HUES48 (cell line): Measurements from ENCODE around the gene OR4S1.
"Not testable (repeated sequence)": the region's sequence is repeated elsewhere in the genome, so short reads cannot be mapped to it uniquely, and the experiment has no call there.

Experiments
- H3K27ac ChIP-seq: one replicate; pipeline ENCODE4 v1.7.0; 2013; ENCODE audit warnings: low read depth, low read length, inconsistent platforms
- H3K27me3 ChIP-seq: 2 replicates; pipeline ENCODE4 v1.6.1; 2013; ENCODE audit warnings: mild to moderate bottlenecking, low read length; ENCODE audit not compliant: control insufficient read depth, insufficient read depth
- H3K36me3 ChIP-seq: 2 replicates; pipeline ENCODE4 v1.6.1; 2013; ENCODE audit warnings: low read length; ENCODE audit not compliant: control insufficient read depth, insufficient read depth
- H3K4me1 ChIP-seq: 2 replicates; pipeline ENCODE4 v1.6.1; 2013; ENCODE audit warnings: mild to moderate bottlenecking, low read length; ENCODE audit not compliant: control insufficient read depth, insufficient read depth
- H3K4me3 ChIP-seq: 2 replicates; pipeline ENCODE4 v1.5.1; 2013; ENCODE audit warnings: mild to moderate bottlenecking, low read depth, low read length
- H3K9ac ChIP-seq: 2 replicates; pipeline ENCODE4 v1.6.1; 2013; ENCODE audit warnings: mild to moderate bottlenecking, low read depth, low read length, moderate library complexity
- H3K9me3 ChIP-seq: 2 replicates; pipeline ENCODE4 v1.6.1; 2013; ENCODE audit warnings: low read length; ENCODE audit not compliant: control insufficient read depth, insufficient read depth

The OR4S1 gene

GRCh38 chr11:48305923-48306322 lies at the start of gene OR4S1:
Gene OR4S1 (plus strand): TSS chr11:48306223. CDS start chr11:48306223, 0 bp downstream.
- H3K27ac ChIP-seq: no peak within 1 kb of the TSS
- H3K4me3 ChIP-seq: no peak within 1 kb of the TSS
- no peaks in the 10 kb centered on the region for H3K4me1 ChIP-seq
- H3K36me3 ChIP-seq: no peaks in the 10 kb centered on the region
- no peaks in the 10 kb centered on the region for H3K27me3 ChIP-seq
- H3K9me3 ChIP-seq: peaks cover 77% of the 10 kb centered on the region
- H3K9ac ChIP-seq: no peak within 1 kb of the TSS

GRCh38 chr11:48261600-48261999 lies 44.4 kb upstream of the OR4S1 start:
- Histone ChIP-seq H3K9ac (no peak overlapping the region), H3K36me3 (no peaks in the 10 kb centered on the region), H3K27ac (no peak overlapping the region), H3K4me3 (no peak overlapping the region), H3K9me3 (peaks cover 71% of the 10 kb centered on the region), H3K4me1 (no peaks in the 10 kb centered on the region), H3K27me3 (no peaks in the 10 kb centered on the region)

- Histone ChIP-seq H3K4me1 (no peaks in the 10 kb centered on the region), H3K4me3 (no peak within 1 kb of the TSS; the same call in 1 of the 2 replicates), H3K27ac (no peak within 1 kb of the TSS), H3K36me3 (no peaks in the 10 kb centered on the region), H3K9ac (no peak within 1 kb of the TSS), H3K9me3 (peaks cover 66% of the 10 kb centered on the region), H3K27me3 (no peaks in the 10 kb centered on the region)
Measured at GRCh38 chr11:48263423-48263911, 42.6 kb upstream of the OR4S1 start, which contains the start of gene OR4X1. Gene OR4X1 (plus strand): TSS chr11:48263861. CDS start chr11:48263861, 0 bp downstream.

- no peaks in the 10 kb centered on the region for H3K27me3 ChIP-seq
- H3K9me3 ChIP-seq: peaks cover 81% of the 10 kb centered on the region
- H3K4me3 ChIP-seq: no peak overlapping the region
- H3K9ac ChIP-seq: no peak overlapping the region
- H3K36me3 ChIP-seq: no peaks in the 10 kb centered on the region
- H3K27ac ChIP-seq: no peak overlapping the region
- no peaks in the 10 kb centered on the region for H3K4me1 ChIP-seq
Measured at GRCh38 chr11:48270621-48271020, 35.4 kb upstream of the OR4S1 start.

- Histone ChIP-seq H3K4me3 (no peak overlapping the region), H3K9ac (no peak overlapping the region), H3K9me3 (peaks cover 80% of the 10 kb centered on the region), H3K27me3 (no peaks in the 10 kb centered on the region), H3K4me1 (no peaks in the 10 kb centered on the region), H3K27ac (no peak overlapping the region), H3K36me3 (no peaks in the 10 kb centered on the region)
Measured at GRCh38 chr11:48272606-48273005, 33.4 kb upstream of the OR4S1 start.

GRCh38 chr11:48307760-48308386 lies 1.9 kb downstream of the OR4S1 start:
- no peaks in the 10 kb centered on the region for H3K4me1 ChIP-seq
- no peak overlapping the region for H3K4me3 ChIP-seq
- no peaks in the 10 kb centered on the region for H3K36me3 ChIP-seq
- H3K9ac ChIP-seq: no peak overlapping the region
- no peaks in the 10 kb centered on the region for H3K27me3 ChIP-seq
- peaks cover 90% of the 10 kb centered on the region for H3K9me3 ChIP-seq
- no peak overlapping the region for H3K27ac ChIP-seq

GRCh38 chr11:48313590-48313989 lies 7.6 kb downstream of the OR4S1 start:
- not testable (repeated sequence) for H3K27me3 ChIP-seq, H3K4me3 ChIP-seq, H3K36me3 ChIP-seq, H3K4me1 ChIP-seq, H3K9ac ChIP-seq, H3K27ac ChIP-seq
- peaks cover 91% of the 10 kb centered on the region for H3K9me3 ChIP-seq

GRCh38 chr11:48319813-48320212 lies 13.8 kb downstream of the OR4S1 start:
- not testable (repeated sequence) for H3K27ac ChIP-seq, H3K4me3 ChIP-seq, H3K4me1 ChIP-seq, H3K27me3 ChIP-seq, H3K9ac ChIP-seq, H3K36me3 ChIP-seq
- H3K9me3 ChIP-seq: peaks cover 90% of the 10 kb centered on the region

- H3K36me3 ChIP-seq, H3K4me3 ChIP-seq, H3K4me1 ChIP-seq, H3K9ac ChIP-seq, H3K27ac ChIP-seq, H3K27me3 ChIP-seq: not testable (repeated sequence)
- peaks cover 80% of the 10 kb centered on the region for H3K9me3 ChIP-seq
Measured at GRCh38 chr11:48324620-48325019, 18.6 kb downstream of the OR4S1 start, which contains the start of gene OR4C3. Gene OR4C3 (plus strand): TSS chr11:48324920. CDS start chr11:48325022, 102 bp downstream.

GRCh38 chr11:48341466-48341865 lies 35.4 kb downstream of the OR4S1 start:
- Histone ChIP-seq H3K27me3 (no peaks in the 10 kb centered on the region), H3K4me3 (no peak overlapping the region), H3K27ac (no peak overlapping the region), H3K4me1 (no peaks in the 10 kb centered on the region), H3K36me3 (no peaks in the 10 kb centered on the region), H3K9ac (no peak overlapping the region), H3K9me3 (peaks cover 77% of the 10 kb centered on the region)

- H3K4me3 ChIP-seq, H3K27me3 ChIP-seq, H3K4me1 ChIP-seq, H3K36me3 ChIP-seq, H3K9ac ChIP-seq, H3K27ac ChIP-seq: not testable (repeated sequence)
- peaks cover 68% of the 10 kb centered on the region for H3K9me3 ChIP-seq
Measured at GRCh38 chr11:48342505-48342904, 36.5 kb downstream of the OR4S1 start.
